ENCODE measurements around the gene CCNF.

DNA sequence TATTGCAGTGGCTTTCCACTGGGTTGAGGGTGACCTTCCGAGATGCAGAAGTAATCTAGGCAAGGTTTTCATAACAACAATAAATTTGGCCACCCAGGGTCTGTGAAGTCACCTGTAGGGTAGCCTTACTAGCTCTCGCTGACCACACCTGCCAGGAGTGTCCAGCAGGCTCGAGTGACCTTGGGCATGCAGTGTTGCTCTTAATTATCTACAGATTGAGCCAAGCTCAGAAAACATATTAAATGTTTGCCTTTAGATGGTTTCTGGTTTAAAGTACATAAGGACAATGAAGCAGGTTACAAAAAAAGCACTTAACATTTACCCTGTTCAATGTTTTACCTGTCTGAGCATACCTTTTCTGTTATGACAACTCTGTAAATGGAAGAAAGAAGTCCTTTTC, 47.5 kb downstream of the CCNF start:
- TF ChIP-seq SNAI2 (CRISPR knock-in tag; IDR thresholded peaks at IDR 0.05) = no peak
- TF ChIP-seq ZC3H10 (CRISPR knock-in tag; IDR thresholded peaks at IDR 0.05) = no peak
- TF ChIP-seq ARNTL (CRISPR knock-in tag; IDR thresholded peaks at IDR 0.05; ENCODE audit: borderline replicate concordance, low read depth) = no peak
- no peak for TF ChIP-seq PATZ1 (CRISPR knock-in tag; IDR thresholded peaks at IDR 0.05; ENCODE audit: borderline replicate concordance)

All from SK-N-SH treated with all-trans-retinoic acid at 6 μM for 48 hours (cell line).